HepG2 (cell line): Measurements from ENCODE around the gene DDI2. TPM values are rescaled to one million over a fixed set of nuclear protein-coding genes. Genes with fewer than 3 reads are reported as not detected.

ENCODE experiments used
- ATF7-NPFF ChIP-seq: sonication (generic); formaldehyde crosslinking; IDR thresholded peaks from 2 replicates; pipeline ENCODE4 v1.8.1; 2023; ENCODE audit warnings: mild to moderate bottlenecking, low read depth, missing genetic modification reagents, moderate library complexity
- BCL3 ChIP-seq: sonication (generic); formaldehyde crosslinking; IDR thresholded peaks from 2 replicates; pipeline ENCODE4 v1.5.1; 2020; ENCODE audit warnings: mild to moderate bottlenecking, missing genetic modification reagents, moderate library complexity
- CREB1 ChIP-seq, 2 experiments: fragments of 450-650 bp in 1 of 2; IDR thresholded peaks; 2 replicates each; pipeline ENCODE4 v1.6.1; 2016 to 2017; ENCODE audit warnings: control low read depth in 1 of 2, mild to moderate bottlenecking in 1 of 2, missing compliant biosample characterization in 1 of 2, missing genetic modification characterization in 1 of 2
- GATA4 ChIP-seq: sonication (generic); IDR thresholded peaks from 2 replicates; pipeline ENCODE4 v1.6.1; 2016; ENCODE audit warnings: antibody characterized with exemption, low read depth, borderline replicate concordance
- HDAC1 ChIP-seq: sonication (generic); formaldehyde crosslinking; IDR thresholded peaks from 2 replicates; pipeline ENCODE4 v1.5.1; 2020; ENCODE audit warnings: mild to moderate bottlenecking, missing genetic modification reagents
- HOMEZ ChIP-seq: IDR thresholded peaks from 2 replicates; pipeline ENCODE4 v1.6.1; 2016; ENCODE audit warnings: low read depth
- KMT2B ChIP-seq: IDR thresholded peaks from 2 replicates; pipeline ENCODE4 v1.6.1; 2016; ENCODE audit warnings: missing genetic modification reagents, missing compliant biosample characterization
- MED8 ChIP-seq: sonication (generic); formaldehyde crosslinking; IDR thresholded peaks from 2 replicates; pipeline ENCODE4 v1.8.1; 2023; ENCODE audit warnings: mild to moderate bottlenecking, missing genetic modification reagents; ENCODE audit not compliant: insufficient replicate concordance
- MXD3 ChIP-seq: IDR thresholded peaks from 2 replicates; pipeline ENCODE4 v1.6.1; 2016; ENCODE audit warnings: mild to moderate bottlenecking, missing biosample characterization, missing genetic modification reagents
- NR2F6 ChIP-seq, 2 experiments: IDR thresholded peaks; 2 replicates each; pipeline ENCODE4 v1.6.1; 2016; ENCODE audit warnings: antibody characterized with exemption in 1 of 2, mild to moderate bottlenecking in 1 of 2
- RFXANK ChIP-seq: IDR thresholded peaks from 2 replicates; pipeline ENCODE4 v1.6.1; 2016
- ZNF143 ChIP-seq: sonication (generic); formaldehyde crosslinking; IDR thresholded peaks from 2 replicates; pipeline ENCODE4 v1.4.0; 2020; ENCODE audit warnings: missing genetic modification reagents
- ZNF503 ChIP-seq: sonication (generic); formaldehyde crosslinking; IDR thresholded peaks from 2 replicates; pipeline ENCODE4 v1.4.0; 2020; ENCODE audit warnings: missing genetic modification reagents
- ZNF543 ChIP-seq: sonication (generic); formaldehyde crosslinking; IDR thresholded peaks from 2 replicates; pipeline ENCODE4 v1.4.0; 2020; ENCODE audit warnings: mild to moderate bottlenecking, missing genetic modification reagents
- ZNF546 ChIP-seq: sonication (generic); formaldehyde crosslinking; conservative IDR thresholded peaks from 2 replicates; pipeline ENCODE4 v1.8.1; 2023; ENCODE audit warnings: mild to moderate bottlenecking, missing genetic modification reagents
- ZNF652 ChIP-seq: IDR thresholded peaks from 2 replicates; pipeline ENCODE4 v1.6.1; 2016; ENCODE audit warnings: low read depth, borderline replicate concordance
- ZNF737 ChIP-seq: sonication (generic); formaldehyde crosslinking; IDR thresholded peaks from 2 replicates; pipeline ENCODE4 v1.5.0; 2020; ENCODE audit warnings: missing genetic modification reagents, mild to moderate bottlenecking, borderline replicate concordance
- ZNF772 ChIP-seq: sonication (generic); formaldehyde crosslinking; IDR thresholded peaks from 2 replicates; pipeline ENCODE4 v1.5.0; 2020; ENCODE audit warnings: mild to moderate bottlenecking, missing genetic modification reagents
- polyA plus RNA-seq, 8 experiments: library from polyadenylated mRNA; depleted of rRNA in 3 of 8; stranded (reverse) in 7 of 8; unstranded in 1 of 8; fragments of >200 nt; fragmentation: Illumina TruSeq in 4 of 8; extraction: Trizol in 4 of 8; gene quantifications; 2 replicates each; pipeline versions ENCODE4 v1.2.1 to v1.2.3, GENCODE V29; 2011 to 2016; ENCODE audit warnings: low read depth in 4 of 8, missing spikeins in 1 of 8, mixed read lengths in 1 of 8; ENCODE audit not compliant: insufficient read depth in 1 of 8
- total RNA-seq, 5 experiments: library from RNA; depleted of rRNA; stranded (reverse); fragments of >200 nt; fragmentation: Illumina TruSeq; extraction: Trizol; gene quantifications; 2 replicates each; pipeline ENCODE4 v1.2.3, GENCODE V29; 2016; ENCODE audit warnings: low read depth in 1 of 5
- TF ChIP-seq, protein P1 (sequence below): IDR thresholded peaks from 2 replicates; pipeline ENCODE4 v1.6.1; 2016; ENCODE audit warnings: missing compliant biosample characterization, missing genetic modification reagents, borderline replicate concordance
- TF ChIP-seq, protein P2 (sequence below): sonication (generic); formaldehyde crosslinking; IDR thresholded peaks from 2 replicates; pipeline ENCODE4 v1.9.0; 2021; ENCODE audit warnings: missing genetic modification reagents, mild to moderate bottlenecking, borderline replicate concordance

DDI2 gene
- total and polyA plus RNA-seq, 2 of the 13 experiments (the other 11 are each of a cell fraction or from before 2014, with no cell fraction given) = 8.5 to 25.7 TPM

DNA sequence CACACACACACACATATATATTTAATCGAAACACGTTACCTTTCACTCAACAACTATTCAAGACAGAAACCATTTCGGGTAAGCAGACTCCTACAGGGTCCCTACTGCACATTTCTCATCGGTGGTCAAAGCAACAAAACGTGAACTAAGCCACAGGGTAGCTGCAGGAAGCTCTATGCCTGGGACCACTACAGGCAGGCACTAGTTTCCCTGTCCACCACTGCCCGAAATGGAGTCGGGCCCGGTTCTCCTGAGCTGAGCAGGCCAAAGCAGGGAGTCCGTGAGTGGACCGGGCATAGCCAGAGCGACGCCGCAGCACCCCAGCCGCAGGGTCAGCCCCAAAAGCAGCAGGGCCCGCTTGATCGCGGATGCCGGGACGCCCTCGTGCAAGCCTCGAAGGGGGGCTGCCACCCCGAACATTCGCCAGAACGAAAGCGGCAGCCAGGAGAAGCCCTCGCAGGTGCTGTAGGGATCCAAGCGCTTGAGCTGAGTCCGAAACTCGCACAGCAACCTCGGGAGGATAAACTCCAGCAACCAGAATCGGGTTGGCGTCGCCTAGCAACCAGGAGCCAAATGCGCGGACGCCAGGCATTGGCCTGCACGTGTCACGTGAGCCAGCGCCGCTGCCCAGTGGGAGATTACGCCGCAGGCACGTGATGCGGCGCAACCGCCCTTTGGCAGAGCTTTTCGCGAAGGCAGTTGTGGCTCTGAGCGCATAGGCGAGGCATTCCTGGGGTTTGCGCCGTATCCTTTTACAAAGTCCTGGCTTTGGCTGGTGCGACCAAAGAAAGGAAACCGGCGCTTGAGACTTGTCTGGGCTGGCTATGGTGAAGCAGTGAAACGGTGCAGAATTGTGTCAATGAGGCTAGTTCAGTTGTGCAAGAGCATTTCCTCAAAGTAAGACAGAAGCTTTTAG lies 13.9 kb upstream of the DDI2 start (continued):
- TF ChIP-seq, protein P1, sequence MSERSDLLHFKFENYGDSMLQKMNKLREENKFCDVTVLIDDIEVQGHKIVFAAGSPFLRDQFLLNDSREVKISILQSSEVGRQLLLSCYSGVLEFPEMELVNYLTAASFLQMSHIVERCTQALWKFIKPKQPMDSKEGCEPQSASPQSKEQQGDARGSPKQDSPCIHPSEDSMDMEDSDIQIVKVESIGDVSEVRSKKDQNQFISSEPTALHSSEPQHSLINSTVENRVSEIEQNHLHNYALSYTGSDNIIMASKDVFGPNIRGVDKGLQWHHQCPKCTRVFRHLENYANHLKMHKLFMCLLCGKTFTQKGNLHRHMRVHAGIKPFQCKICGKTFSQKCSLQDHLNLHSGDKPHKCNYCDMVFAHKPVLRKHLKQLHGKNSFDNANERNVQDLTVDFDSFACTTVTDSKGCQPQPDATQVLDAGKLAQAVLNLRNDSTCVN = peak; percentile 77
- TF ChIP-seq BCL3 = peak; percentile 92; the same call in 1 of the 2 replicates
- peak; percentile 88; the same call in 1 of the 2 replicates for TF ChIP-seq RFXANK (CRISPR knock-in tag)
- TF ChIP-seq, protein P2, sequence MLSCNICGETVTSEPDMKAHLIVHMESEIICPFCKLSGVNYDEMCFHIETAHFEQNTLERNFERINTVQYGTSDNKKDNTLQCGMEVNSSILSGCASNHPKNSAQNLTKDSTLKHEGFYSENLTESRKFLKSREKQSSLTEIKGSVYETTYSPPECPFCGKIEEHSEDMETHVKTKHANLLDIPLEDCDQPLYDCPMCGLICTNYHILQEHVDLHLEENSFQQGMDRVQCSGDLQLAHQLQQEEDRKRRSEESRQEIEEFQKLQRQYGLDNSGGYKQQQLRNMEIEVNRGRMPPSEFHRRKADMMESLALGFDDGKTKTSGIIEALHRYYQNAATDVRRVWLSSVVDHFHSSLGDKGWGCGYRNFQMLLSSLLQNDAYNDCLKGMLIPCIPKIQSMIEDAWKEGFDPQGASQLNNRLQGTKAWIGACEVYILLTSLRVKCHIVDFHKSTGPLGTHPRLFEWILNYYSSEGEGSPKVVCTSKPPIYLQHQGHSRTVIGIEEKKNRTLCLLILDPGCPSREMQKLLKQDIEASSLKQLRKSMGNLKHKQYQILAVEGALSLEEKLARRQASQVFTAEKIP (CRISPR knock-in tag) = no peak
- TF ChIP-seq ATF7-NPFF (CRISPR knock-in tag) = peak; percentile 94
- TF ChIP-seq MXD3 (CRISPR knock-in tag) = peak; percentile 91; the same call in 1 of the 2 replicates
- TF ChIP-seq NR2F6 (IDR thresholded peaks at IDR 0.05) = no peak
- TF ChIP-seq NR2F6 (CRISPR knock-in tag; IDR thresholded peaks at IDR 0.05) = peak; percentile 58; the same call in 1 of the 2 replicates
- TF ChIP-seq CREB1 (IDR thresholded peaks at IDR 0.05) = peak; percentile 68
- TF ChIP-seq CREB1 (CRISPR knock-in tag; IDR thresholded peaks at IDR 0.05) = peak; percentile 78; the same call in 1 of the 2 replicates
- TF ChIP-seq ZNF772 (CRISPR knock-in tag) = peak; percentile 78
- TF ChIP-seq KMT2B (CRISPR knock-in tag) = peak; percentile 85
- no peak for TF ChIP-seq ZNF737 (CRISPR knock-in tag)
- TF ChIP-seq ZNF652 (CRISPR knock-in tag) = no peak
- peak; percentile 56; the same call in 1 of the 2 replicates for TF ChIP-seq HOMEZ (CRISPR knock-in tag)
- TF ChIP-seq GATA4 = no peak
- no peak for TF ChIP-seq MED8 (CRISPR knock-in tag)
- peak; percentile 85 for TF ChIP-seq HDAC1 (CRISPR knock-in tag)
- TF ChIP-seq ZNF543 (CRISPR knock-in tag) = peak; percentile 57; the same call in 1 of the 2 replicates
- TF ChIP-seq ZNF503 (CRISPR knock-in tag) = peak; percentile 57; the same call in 1 of the 2 replicates
- TF ChIP-seq ZNF143 = peak; percentile 65
- peak; percentile 93 for TF ChIP-seq ZNF546 (CRISPR knock-in tag)
